ENCODE measurements around the gene BBS10.

The BBS10 gene

GRCh38 chr12:76318773-76319594 lies 29.2 kb downstream of the BBS10 start:
- Histone ChIP-seq H3K4me3 (ENCODE audit: low read length) (no peak overlapping the region), H3K36me3 (ENCODE audit: control insufficient read depth, insufficient read depth, low read length) (no peaks in the 10 kb centered on the region), H3K9ac (ENCODE audit: low read length) (no peak overlapping the region), H3K27me3 (ENCODE audit: control insufficient read depth, insufficient read depth, low read length) (peaks cover 2% of the 10 kb centered on the region), H3K4me1 (ENCODE audit: control insufficient read depth, insufficient read depth, low read length) (no peaks in the 10 kb centered on the region), H3K27ac (ENCODE audit: low read depth, low read length) (no peak overlapping the region)

- no peaks in the 10 kb centered on the region for H3K4me1 ChIP-seq (ENCODE audit: control insufficient read depth, insufficient read depth, low read length)
- H3K4me3 ChIP-seq (ENCODE audit: low read length) = no peak overlapping the region
- H3K36me3 ChIP-seq (ENCODE audit: control insufficient read depth, insufficient read depth, low read length) = no peaks in the 10 kb centered on the region
- peaks cover 2% of the 10 kb centered on the region for H3K27me3 ChIP-seq (ENCODE audit: control insufficient read depth, insufficient read depth, low read length)
- H3K9ac ChIP-seq (ENCODE audit: low read length) = no peak overlapping the region
- H3K27ac ChIP-seq (ENCODE audit: low read depth, low read length) = no peak overlapping the region
Measured at GRCh38 chr12:76317976-76318375, 30.2 kb downstream of the BBS10 start.

- Histone ChIP-seq H3K27me3 (ENCODE audit: control insufficient read depth, insufficient read depth, low read length) (peaks cover 2% of the 10 kb centered on the region), H3K27ac (ENCODE audit: low read depth, low read length) (no peak overlapping the region), H3K36me3 (ENCODE audit: control insufficient read depth, insufficient read depth, low read length) (no peaks in the 10 kb centered on the region), H3K4me3 (ENCODE audit: low read length) (no peak overlapping the region), H3K9ac (ENCODE audit: low read length) (no peak overlapping the region), H3K4me1 (ENCODE audit: control insufficient read depth, insufficient read depth, low read length) (no peaks in the 10 kb centered on the region)
Measured at GRCh38 chr12:76316468-76316867, 31.7 kb downstream of the BBS10 start.

GRCh38 chr12:76313299-76313698 lies 34.9 kb downstream of the BBS10 start:
- no peak overlapping the region for H3K9ac ChIP-seq (ENCODE audit: low read length)
- no peak overlapping the region for H3K27ac ChIP-seq (ENCODE audit: low read depth, low read length)
- H3K4me3 ChIP-seq (ENCODE audit: low read length) = no peak overlapping the region
- peaks cover 2% of the 10 kb centered on the region for H3K27me3 ChIP-seq (ENCODE audit: control insufficient read depth, insufficient read depth, low read length)
- H3K4me1 ChIP-seq (ENCODE audit: control insufficient read depth, insufficient read depth, low read length) = no peaks in the 10 kb centered on the region
- H3K36me3 ChIP-seq (ENCODE audit: control insufficient read depth, insufficient read depth, low read length) = no peaks in the 10 kb centered on the region

GRCh38 chr12:76312315-76312714 lies 35.9 kb downstream of the BBS10 start:
- Histone ChIP-seq H3K36me3 (ENCODE audit: control insufficient read depth, insufficient read depth, low read length) (no peaks in the 10 kb centered on the region), H3K27ac (ENCODE audit: low read depth, low read length) (no peak overlapping the region), H3K9ac (ENCODE audit: low read length) (no peak overlapping the region), H3K4me1 (ENCODE audit: control insufficient read depth, insufficient read depth, low read length) (no peaks in the 10 kb centered on the region), H3K27me3 (ENCODE audit: control insufficient read depth, insufficient read depth, low read length) (no peaks in the 10 kb centered on the region), H3K4me3 (ENCODE audit: low read length) (no peak overlapping the region)

- Histone ChIP-seq H3K4me1 (ENCODE audit: control insufficient read depth, insufficient read depth, low read length) (no peaks in the 10 kb centered on the region), H3K36me3 (ENCODE audit: control insufficient read depth, insufficient read depth, low read length) (no peaks in the 10 kb centered on the region), H3K27ac (ENCODE audit: low read depth, low read length) (no peak overlapping the region), H3K4me3 (ENCODE audit: low read length) (no peak overlapping the region), H3K9ac (ENCODE audit: low read length) (no peak overlapping the region), H3K27me3 (ENCODE audit: control insufficient read depth, insufficient read depth, low read length) (no peaks in the 10 kb centered on the region)
Measured at GRCh38 chr12:76311796-76312195, 36.4 kb downstream of the BBS10 start.

GRCh38 chr12:76310110-76310509 lies 38.1 kb downstream of the BBS10 start:
- H3K27me3 ChIP-seq (ENCODE audit: control insufficient read depth, insufficient read depth, low read length) = peaks cover 3% of the 10 kb centered on the region
- H3K9ac ChIP-seq (ENCODE audit: low read length) = no peak overlapping the region
- H3K4me3 ChIP-seq (ENCODE audit: low read length) = no peak overlapping the region
- H3K27ac ChIP-seq (ENCODE audit: low read depth, low read length) = no peak overlapping the region
- no peaks in the 10 kb centered on the region for H3K4me1 ChIP-seq (ENCODE audit: control insufficient read depth, insufficient read depth, low read length)
- no peaks in the 10 kb centered on the region for H3K36me3 ChIP-seq (ENCODE audit: control insufficient read depth, insufficient read depth, low read length)

GRCh38 chr12:76308866-76309265 lies 39.3 kb downstream of the BBS10 start:
- Histone ChIP-seq H3K4me1 (ENCODE audit: control insufficient read depth, insufficient read depth, low read length) (no peaks in the 10 kb centered on the region), H3K9ac (ENCODE audit: low read length) (no peak overlapping the region)

GRCh38 chr12:76307083-76307482 lies 41.1 kb downstream of the BBS10 start:
- no peaks in the 10 kb centered on the region for H3K36me3 ChIP-seq (ENCODE audit: control insufficient read depth, insufficient read depth, low read length)
- H3K4me3 ChIP-seq (ENCODE audit: low read length) = no peak overlapping the region
- H3K27ac ChIP-seq (ENCODE audit: low read depth, low read length) = no peak overlapping the region
- peaks cover 3% of the 10 kb centered on the region for H3K27me3 ChIP-seq (ENCODE audit: control insufficient read depth, insufficient read depth, low read length)
- no peak overlapping the region for H3K9ac ChIP-seq (ENCODE audit: low read length)
- H3K4me1 ChIP-seq (ENCODE audit: control insufficient read depth, insufficient read depth, low read length) = no peaks in the 10 kb centered on the region

More at GRCh38 chr12:76308866-76309265, 39.3 kb downstream of the BBS10 start:
- Histone ChIP-seq H3K27ac (ENCODE audit: low read depth, low read length) (no peak overlapping the region), H3K27me3 (ENCODE audit: control insufficient read depth, insufficient read depth, low read length) (peaks cover 3% of the 10 kb centered on the region), H3K36me3 (ENCODE audit: control insufficient read depth, insufficient read depth, low read length) (no peaks in the 10 kb centered on the region), H3K4me3 (ENCODE audit: low read length) (no peak overlapping the region)

GRCh38 chr12:76303989-76304460 lies 44.2 kb downstream of the BBS10 start:
- H3K9ac ChIP-seq (ENCODE audit: low read length) = no peak overlapping the region

GRCh38 chr12:76303365-76303764 lies 44.9 kb downstream of the BBS10 start:
- H3K36me3 ChIP-seq (ENCODE audit: control insufficient read depth, insufficient read depth, low read length) = no peaks in the 10 kb centered on the region
- no peak overlapping the region for H3K9ac ChIP-seq (ENCODE audit: low read length)
- H3K4me1 ChIP-seq (ENCODE audit: control insufficient read depth, insufficient read depth, low read length) = no peaks in the 10 kb centered on the region
- no peak overlapping the region for H3K27ac ChIP-seq (ENCODE audit: low read depth, low read length)
- peaks cover 3% of the 10 kb centered on the region for H3K27me3 ChIP-seq (ENCODE audit: control insufficient read depth, insufficient read depth, low read length)
- H3K4me3 ChIP-seq (ENCODE audit: low read length) = no peak overlapping the region

More at GRCh38 chr12:76303989-76304460, 44.2 kb downstream of the BBS10 start:
- Histone ChIP-seq H3K27ac (ENCODE audit: low read depth, low read length) (no peak overlapping the region), H3K4me1 (ENCODE audit: control insufficient read depth, insufficient read depth, low read length) (no peaks in the 10 kb centered on the region), H3K36me3 (ENCODE audit: control insufficient read depth, insufficient read depth, low read length) (no peaks in the 10 kb centered on the region), H3K27me3 (ENCODE audit: control insufficient read depth, insufficient read depth, low read length) (peaks cover 3% of the 10 kb centered on the region), H3K4me3 (ENCODE audit: low read length) (no peak overlapping the region)

GRCh38 chr12:76300297-76300665 lies 47.9 kb downstream of the BBS10 start:
- Histone ChIP-seq H3K4me1 (ENCODE audit: control insufficient read depth, insufficient read depth, low read length) (no peaks in the 10 kb centered on the region), H3K4me3 (ENCODE audit: low read length) (no peak overlapping the region), H3K27me3 (ENCODE audit: control insufficient read depth, insufficient read depth, low read length) (no peaks in the 10 kb centered on the region), H3K9ac (ENCODE audit: low read length) (no peak overlapping the region), H3K36me3 (ENCODE audit: control insufficient read depth, insufficient read depth, low read length) (no peaks in the 10 kb centered on the region), H3K27ac (ENCODE audit: low read depth, low read length) (no peak overlapping the region)
